Panc1 (cell line): Measurements from ENCODE around the gene UBQLN1. TPM values are rescaled to one million over a fixed set of nuclear protein-coding genes. Genes with fewer than 3 reads are reported as not detected.

Source experiments
- ATAC-seq: fragments of 200-7000 bp; cut with Tn5 transposase; 2 replicates; pipeline ENCODE4 v1.9.1; 2020; ENCODE audit warnings: mild to moderate bottlenecking, moderate library complexity
- BruUV-seq: library from RNA; stranded (reverse); fragments of 400-500 nt; replicated peaks from 2 replicates; lab custom pipeline; 2021; lab: Mats Ljungman, UMichigan
- CTCF ChIA-PET: fragments of 300-600 bp; sonication (Branson Sonifier 250); formaldehyde crosslinking; loops from one replicate; lab custom pipeline; 2022; ENCODE audit warnings: antibody characterized with exemption; lab: Charles Lee
- POLR2A ChIA-PET: fragments of 300-600 bp; sonication (Branson Sonifier 250); formaldehyde crosslinking; loops from one replicate; lab custom pipeline; 2022; ENCODE audit warnings: antibody characterized with exemption; lab: Charles Lee
- DNase-seq: peaks from one replicate; pipeline ENCODE4 v3.0.0-alpha.2; 2010; ENCODE audit warnings: low read depth, low spot score
- H3K27ac ChIP-seq: 2 replicates; pipeline ENCODE4 v1.5.1; 2011; ENCODE audit warnings: mild to moderate bottlenecking, low read length, inconsistent platforms
- H3K27me3 ChIP-seq: fragments of 200-500 bp; sonication (Bioruptor generic); 2 replicates; pipeline ENCODE4 v1.6.0; 2014; ENCODE audit warnings: low read length, inconsistent platforms; ENCODE audit not compliant: control insufficient read depth, insufficient read depth
- H3K36me3 ChIP-seq: fragments of 200-500 bp; sonication (Bioruptor generic); 2 replicates; pipeline ENCODE4 v1.5.1; 2014; ENCODE audit warnings: inconsistent platforms, mild to moderate bottlenecking, low read length, moderate library complexity; ENCODE audit not compliant: control insufficient read depth, insufficient read depth
- H3K4me1 ChIP-seq: 2 replicates; pipeline ENCODE4 v1.5.1; 2011; ENCODE audit warnings: inconsistent platforms, mild to moderate bottlenecking, low read length, moderate library complexity; ENCODE audit not compliant: control insufficient read depth, insufficient read depth
- H3K4me3 ChIP-seq, 2 experiments: 2 replicates each; pipeline ENCODE4 v1.5.1; 2011 to 2012; ENCODE audit warnings: low read depth in 2 of 2, low read length in 2 of 2, mild to moderate bottlenecking in 2 of 2, inconsistent platforms in 1 of 2, moderate library complexity in 1 of 2
- H3K9me3 ChIP-seq: fragments of 200-500 bp; sonication (Bioruptor generic); 2 replicates; pipeline ENCODE4 v1.5.1; 2014; ENCODE audit warnings: low read depth, mild to moderate bottlenecking, inconsistent platforms, low read length, moderate library complexity; ENCODE audit not compliant: control insufficient read depth, insufficient read depth
- CTCF ChIP-seq: fragments of 450-650 bp; IDR thresholded peaks from 2 replicates; pipeline ENCODE4 v1.5.1; 2017; ENCODE audit warnings: mild to moderate bottlenecking
- POLR2AphosphoS5 ChIP-seq: IDR thresholded peaks from 2 replicates; pipeline ENCODE4 v1.6.1; 2012; ENCODE audit warnings: mild to moderate bottlenecking, low read depth, low read length, moderate library complexity
- REST ChIP-seq, 2 experiments: IDR thresholded peaks; 2 replicates each; pipeline ENCODE4 v1.6.1; 2011 to 2012; ENCODE audit warnings: low read depth in 2 of 2, control low read depth in 1 of 2, low read length in 1 of 2, mild to moderate bottlenecking in 1 of 2, moderate library complexity in 1 of 2; ENCODE audit not compliant: insufficient read depth in 1 of 2
- SIN3A ChIP-seq: IDR thresholded peaks from 2 replicates; pipeline ENCODE4 v1.6.1; 2012; ENCODE audit warnings: low read depth, mild to moderate bottlenecking, low read length, moderate library complexity, borderline replicate concordance; ENCODE audit not compliant: insufficient read depth
- TCF7L2 ChIP-seq: IDR thresholded peaks from 2 replicates; pipeline ENCODE4 v1.6.1; 2011; ENCODE audit warnings: mild to moderate bottlenecking, low read depth, low read length, inconsistent platforms
- in situ Hi-C: cut with HindIII; loops from 2 replicates; pipeline ENCODE4 v1.10.0; 2016; ENCODE audit warnings: low sequenced_read_pairs, low pct_unique_long_range_greater_than_20kb
- intact Hi-C: fragments of 100-400 bp; cut with micrococcal nuclease; formaldehyde crosslinking; loops from one replicate; pipeline ENCODE4 v1.10.0; 2022; ENCODE audit not compliant: unreplicated experiment
- total RNA-seq: library from RNA; stranded (reverse); gene quantifications from one replicate; pipeline ENCODE4 v1.2.1, GENCODE V29; 2021; ENCODE audit not compliant: unreplicated experiment

Gene UBQLN1
- total RNA-seq, 1 experiment from 2014 or later = 92.8 TPM

- BruUV-seq = no TSS peak
- intact Hi-C loops = no loop called here
- Histone ChIP-seq H3K36me3 (no peaks in the 10 kb centered on the region), H3K9me3 (no peaks in the 10 kb centered on the region), H3K27me3 (no peaks in the 10 kb centered on the region), H3K4me1 (peaks cover 5% of the 10 kb centered on the region), H3K27ac (peak overlapping the region; percentile 85), H3K4me3 (peak overlapping the region; percentile 61)
- ChIA-PET CTCF (no interaction called here), POLR2A (no interaction called here)
- TF ChIP-seq CTCF = no peak
- TF ChIP-seq POLR2AphosphoS5 = no peak
- no peak for TF ChIP-seq SIN3A
- no peak for TF ChIP-seq TCF7L2
- no peak for TF ChIP-seq REST (IDR thresholded peaks at IDR 0.05; ENCODE audit: insufficient read depth in 1 of 2, low read depth in 2 of 2, low read length in 1 of 2)
- peak; percentile 8; the same call in 1 of the 2 replicates for ATAC-seq
- in situ Hi-C loops = no loop called here
- DNase-seq = no peak
Measured at GRCh38 chr9:83623679-83624076, 84.1 kb downstream of the UBQLN1 start.

DNA sequence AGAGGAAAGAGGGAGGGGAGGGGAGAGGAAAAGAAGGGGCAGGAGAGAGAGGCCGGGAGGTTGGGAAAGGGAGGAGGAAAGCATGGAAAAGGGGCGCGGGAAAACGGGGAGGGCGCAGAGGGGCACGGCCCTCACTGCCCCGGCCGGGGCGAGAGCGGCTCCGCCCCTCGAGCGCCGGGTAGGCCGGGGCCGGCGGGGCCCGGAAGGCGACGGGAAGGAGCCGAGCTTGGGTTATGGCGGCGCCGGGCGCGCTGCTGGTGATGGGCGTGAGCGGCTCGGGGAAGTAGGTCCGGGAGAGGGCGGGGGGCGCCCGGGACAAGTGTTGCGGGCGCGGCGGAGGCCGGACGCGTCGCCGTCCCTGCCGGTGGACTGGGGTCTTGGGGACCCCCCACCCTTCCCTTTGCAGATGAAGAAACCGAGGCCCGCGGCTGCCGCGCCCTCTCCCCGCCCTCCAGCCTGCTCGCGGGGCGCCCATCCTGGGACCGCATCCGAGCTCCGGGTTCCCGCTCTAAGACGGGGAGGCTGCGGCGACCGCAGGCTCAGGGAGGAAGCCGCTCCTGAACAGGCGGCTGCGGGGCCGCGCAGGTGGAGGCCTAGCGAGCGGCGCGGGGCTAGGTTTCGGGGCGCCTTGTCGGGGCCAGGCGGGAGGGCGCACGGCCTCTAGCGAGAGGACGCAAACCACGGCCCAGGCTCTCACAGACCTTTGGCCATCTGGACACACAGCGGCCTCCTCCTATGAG is 84.6 kb downstream of the UBQLN1 start, which contains the start of gene IDNK:
TSS of gene IDNK (plus strand) at position 205 of the 740 bp plus-strand sequence. CDS start at position 234, 29 bp downstream.
- ChIA-PET CTCF (no interaction called here), POLR2A (no interaction called here)
- Histone ChIP-seq H3K36me3 (no peaks in the 10 kb centered on the region), H3K4me1 (peaks cover 5% of the 10 kb centered on the region), H3K4me3 (peak within 1 kb of the TSS; percentile 61), H3K27me3 (no peaks in the 10 kb centered on the region), H3K9me3 (no peaks in the 10 kb centered on the region), H3K27ac (peak within 1 kb of the TSS; percentile 85)
- no TSS peak for BruUV-seq
- ATAC-seq = peak; percentile 91
- no peak for DNase-seq
- in situ Hi-C loops = no loop called here
- intact Hi-C loops = no loop called here
- TF ChIP-seq REST (IDR thresholded peaks at IDR 0.05; ENCODE audit: insufficient read depth in 1 of 2, low read depth in 2 of 2, low read length in 1 of 2) (no peak), POLR2AphosphoS5 (peak; percentile 41; the same call in 1 of the 2 replicates), TCF7L2 (no peak)
